ENCODE results near the gene ROR1.

Gene ROR1

GRCh38 chr1:64147045-64147724, 373.4 kb downstream of the ROR1 start:
- no peak for DNase-seq (ENCODE audit: low read depth)

- no peak for DNase-seq (ENCODE audit: low read depth)
These were observed 373.9 kb downstream of the ROR1 start for GRCh38 chr1:64147759-64148158.

- DNase-seq (ENCODE audit: low read depth), result no peak
These were observed 376.4 kb downstream of the ROR1 start for GRCh38 chr1:64150266-64150665.

GRCh38 chr1:64150729-64151230, 377.0 kb downstream of the ROR1 start:
- DNase-seq (ENCODE audit: low read depth), result no peak

DNA sequence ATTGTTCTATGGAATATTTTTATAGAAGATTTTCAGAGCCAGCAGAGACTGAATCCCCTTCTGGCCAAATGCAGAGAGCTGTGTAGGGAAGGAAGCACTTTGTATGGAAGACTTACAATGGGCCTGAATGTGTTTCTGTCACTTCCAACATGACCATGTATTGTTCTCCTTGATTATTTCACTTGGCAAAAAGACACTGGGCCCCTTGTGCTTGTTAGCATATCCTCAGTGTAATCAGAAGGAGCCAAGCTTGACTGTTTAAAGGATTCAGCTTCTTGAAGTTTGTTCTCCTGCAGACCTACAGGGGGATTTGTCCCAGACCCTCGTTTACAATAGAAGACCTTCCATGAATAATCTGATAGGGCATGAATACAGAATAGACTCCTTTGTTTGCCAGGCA, 381.5 kb downstream of the ROR1 start:
- DNase-seq (ENCODE audit: low read depth), result no peak

GRCh38 chr1:64161357-64161941, 387.6 kb downstream of the ROR1 start:
- DNase-seq (ENCODE audit: low read depth), result no peak

GRCh38 chr1:64162151-64162550, 388.3 kb downstream of the ROR1 start:
- no peak for DNase-seq (ENCODE audit: low read depth)

GRCh38 chr1:64162804-64163203, 389.0 kb downstream of the ROR1 start:
- no peak for DNase-seq (ENCODE audit: low read depth)

DNA sequence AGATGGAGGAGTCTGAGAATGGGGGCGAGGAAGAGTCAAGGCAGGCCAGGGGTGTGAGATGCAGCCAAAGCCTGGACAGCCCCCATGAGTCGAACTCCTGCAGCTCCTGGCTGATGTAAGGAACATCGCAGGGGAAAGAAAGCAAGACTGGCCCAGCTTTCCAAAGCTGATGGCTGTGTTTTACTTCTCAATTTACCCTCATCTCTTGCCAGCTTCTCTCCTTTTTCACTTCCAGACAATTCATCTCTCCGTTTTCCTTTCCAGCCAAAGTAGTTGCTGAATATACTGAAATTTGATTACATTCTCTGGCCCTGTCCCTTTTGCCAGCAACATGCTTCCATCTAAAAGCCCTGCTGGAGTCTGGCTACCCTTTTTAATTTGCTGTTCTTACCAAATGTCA, 389.6 kb downstream of the ROR1 start:
- no peak for DNase-seq (ENCODE audit: low read depth)

- no peak for DNase-seq (ENCODE audit: low read depth)
These were observed 390.2 kb downstream of the ROR1 start for GRCh38 chr1:64163970-64164369.

- DNase-seq (ENCODE audit: low read depth), result no peak
These were observed 392.8 kb downstream of the ROR1 start for GRCh38 chr1:64166629-64167028.

DNA sequence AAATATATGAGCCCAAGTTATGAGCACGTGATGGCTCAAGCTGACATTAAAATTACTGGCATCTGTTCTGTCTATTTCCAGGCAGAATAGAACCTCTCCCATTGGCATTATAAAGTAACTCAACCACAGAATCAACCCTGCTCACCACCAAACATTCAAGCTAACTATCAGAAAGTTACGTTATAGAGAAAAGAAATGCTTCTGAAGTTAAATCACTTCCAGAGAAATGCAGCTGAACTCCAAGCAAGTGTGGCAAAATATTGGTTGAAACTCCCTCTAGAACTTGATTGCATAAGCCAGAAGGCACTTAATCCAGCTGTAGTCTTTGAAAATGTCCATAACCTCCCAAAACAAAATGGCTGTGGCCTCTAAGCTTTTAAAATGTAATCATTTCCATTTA, 393.4 kb downstream of the ROR1 start:
- DNase-seq (ENCODE audit: low read depth), result no peak

DNA sequence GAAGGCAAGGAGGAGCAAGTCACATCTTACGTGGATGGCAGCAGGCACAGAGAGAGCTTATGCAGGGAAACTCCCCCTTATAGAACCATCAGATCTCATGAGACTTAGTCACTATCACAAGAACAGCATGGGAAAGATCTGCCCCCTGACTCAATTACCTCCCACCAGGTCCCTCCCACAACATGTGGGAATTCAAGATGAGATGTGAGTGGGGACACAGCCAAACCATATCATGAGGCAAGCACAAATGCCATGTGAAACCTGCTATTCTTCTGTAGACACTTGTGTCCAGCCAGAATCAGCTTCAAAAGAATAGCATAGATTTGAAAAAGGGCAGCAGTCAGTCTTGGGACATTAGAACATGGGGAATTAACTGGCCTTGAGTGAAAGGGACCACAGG, 397.4 kb downstream of the ROR1 start:
- DNase-seq (ENCODE audit: low read depth), result no peak

DNA sequence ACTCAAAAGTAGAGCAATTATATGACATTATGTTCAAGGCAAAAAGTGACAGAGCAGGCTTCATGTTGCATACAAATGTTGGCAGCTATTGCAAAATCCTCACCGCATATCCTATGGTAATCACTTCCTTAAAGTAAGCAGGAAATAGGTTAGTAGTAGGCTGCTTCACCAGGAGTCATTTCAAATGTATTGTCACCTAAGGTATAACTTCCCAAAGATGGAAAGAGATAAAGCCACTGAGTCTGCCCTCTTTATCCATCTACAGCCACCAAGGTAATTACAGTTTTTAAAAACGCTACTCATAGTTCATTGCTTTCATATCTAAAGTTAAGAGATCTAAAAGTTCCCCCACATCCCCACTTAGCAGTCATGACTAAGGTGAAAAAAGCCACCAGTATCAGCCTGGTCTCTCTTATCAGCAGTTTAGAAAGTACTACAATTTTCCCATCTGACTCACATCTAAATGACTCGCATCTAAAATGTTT, 398.0 kb downstream of the ROR1 start:
- DNase-seq (ENCODE audit: low read depth), result no peak

GRCh38 chr1:64172458-64172983, 398.7 kb downstream of the ROR1 start:
- no peak for DNase-seq (ENCODE audit: low read depth)

DNA sequence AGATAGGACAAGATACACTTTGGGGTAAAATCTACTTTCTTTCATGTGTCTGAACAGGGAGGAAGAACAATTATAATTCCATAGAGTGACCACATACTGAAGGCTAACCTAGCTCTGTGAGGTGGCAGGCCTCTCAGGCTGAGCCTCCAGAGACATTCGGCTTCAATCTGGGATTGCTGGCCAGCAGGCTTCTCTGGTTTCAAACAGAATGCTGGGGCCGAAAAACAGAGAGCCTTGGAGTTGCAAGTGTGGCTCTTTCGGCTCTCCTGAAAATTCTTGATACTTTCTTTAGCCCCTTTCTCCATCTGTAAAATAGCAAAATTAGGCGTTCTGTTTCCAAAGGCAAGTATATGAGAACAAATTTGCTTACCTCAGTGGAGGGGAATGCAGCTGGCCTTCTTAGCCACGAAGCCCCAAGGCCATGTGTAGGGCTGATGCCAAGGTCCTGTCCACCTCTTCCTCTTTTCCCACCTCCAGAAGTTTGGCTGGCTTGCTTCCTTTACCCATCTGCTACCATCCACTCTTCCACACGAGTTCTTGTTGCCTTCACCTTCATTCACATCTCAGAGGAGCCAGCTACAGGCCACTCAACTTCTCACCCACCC, 399.6 kb downstream of the ROR1 start:
- DNase-seq (ENCODE audit: low read depth), result no peak

DNA sequence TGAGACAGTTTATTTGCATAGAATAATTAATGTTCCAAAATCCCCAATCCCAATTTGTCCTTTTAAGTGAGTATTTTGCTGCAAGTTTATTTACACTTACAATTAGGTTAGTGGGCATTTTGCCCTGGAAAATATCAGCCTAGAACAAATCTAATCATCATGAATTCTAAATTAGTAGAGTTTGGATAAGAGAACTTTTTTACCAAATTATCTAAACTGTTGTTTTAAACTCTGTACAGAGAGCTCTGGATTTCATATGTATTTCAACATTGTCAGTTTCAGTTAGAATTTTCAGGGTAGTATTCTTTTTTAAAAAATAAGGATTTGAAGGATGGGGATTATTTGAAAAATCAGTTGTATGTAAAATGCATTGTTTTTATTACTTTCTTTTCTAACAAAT, 401.8 kb downstream of the ROR1 start:
- DNase-seq (ENCODE audit: low read depth), result no peak

DNA sequence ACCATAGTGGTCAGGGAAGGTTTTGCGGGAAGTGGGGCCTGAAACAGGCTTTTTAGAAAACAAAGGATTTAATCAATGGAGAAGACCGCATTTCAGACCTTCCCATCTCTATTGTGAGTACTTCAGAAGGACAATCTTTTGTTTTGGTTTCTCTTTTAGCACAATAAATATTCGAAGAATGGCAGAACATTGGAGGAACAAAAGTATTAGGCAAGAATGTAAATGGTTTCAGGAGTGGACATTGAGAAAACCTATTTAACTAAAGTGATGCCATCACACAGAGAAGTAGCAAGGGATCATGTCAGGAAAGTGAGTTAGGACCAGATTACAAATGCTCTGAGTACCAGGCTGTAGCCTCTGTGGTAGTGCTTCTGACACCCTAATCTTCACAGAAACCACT, 402.8 kb downstream of the ROR1 start:
- no peak for DNase-seq (ENCODE audit: low read depth)

DNA sequence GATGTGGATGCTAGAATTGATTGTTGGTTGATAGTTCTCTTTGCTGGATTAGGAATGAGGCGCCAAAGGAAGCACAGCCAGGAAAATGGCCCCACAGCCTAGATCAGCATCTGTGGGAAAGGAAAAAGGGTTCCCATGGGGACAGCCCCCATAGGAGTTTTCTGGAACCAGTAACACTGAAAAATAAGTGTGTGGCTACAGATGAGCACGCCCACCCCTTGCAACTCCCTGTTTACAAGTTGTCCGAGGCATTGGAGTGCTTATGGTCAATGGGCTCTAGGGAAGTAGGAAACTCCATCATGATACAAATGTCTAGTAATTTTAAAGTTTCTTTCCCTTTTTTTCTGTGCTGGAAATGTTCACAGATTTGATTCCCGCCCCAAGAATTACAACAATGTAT, 405.8 kb downstream of the ROR1 start:
- DNase-seq (ENCODE audit: low read depth), result no peak

DNA sequence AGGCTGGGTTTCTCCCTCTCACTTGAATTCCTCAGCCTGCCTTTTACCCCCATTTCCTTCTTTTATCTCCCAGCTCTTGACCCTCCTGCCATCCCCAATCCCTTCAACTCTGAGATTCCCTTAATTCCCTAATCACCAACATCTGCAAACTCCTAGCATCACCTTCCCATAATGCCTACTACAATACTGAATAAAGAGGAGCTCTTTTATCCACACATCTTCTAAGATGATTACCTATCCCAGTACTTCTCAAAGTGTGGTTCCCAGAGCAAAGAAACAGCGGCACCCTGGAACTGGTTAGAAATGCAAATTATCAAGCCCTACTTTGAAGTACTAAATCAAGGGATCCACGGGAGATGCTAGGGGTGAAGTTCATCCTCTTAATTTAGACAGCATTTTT, 408.4 kb downstream of the ROR1 start:
- DNase-seq (ENCODE audit: low read depth), result no peak

DNA sequence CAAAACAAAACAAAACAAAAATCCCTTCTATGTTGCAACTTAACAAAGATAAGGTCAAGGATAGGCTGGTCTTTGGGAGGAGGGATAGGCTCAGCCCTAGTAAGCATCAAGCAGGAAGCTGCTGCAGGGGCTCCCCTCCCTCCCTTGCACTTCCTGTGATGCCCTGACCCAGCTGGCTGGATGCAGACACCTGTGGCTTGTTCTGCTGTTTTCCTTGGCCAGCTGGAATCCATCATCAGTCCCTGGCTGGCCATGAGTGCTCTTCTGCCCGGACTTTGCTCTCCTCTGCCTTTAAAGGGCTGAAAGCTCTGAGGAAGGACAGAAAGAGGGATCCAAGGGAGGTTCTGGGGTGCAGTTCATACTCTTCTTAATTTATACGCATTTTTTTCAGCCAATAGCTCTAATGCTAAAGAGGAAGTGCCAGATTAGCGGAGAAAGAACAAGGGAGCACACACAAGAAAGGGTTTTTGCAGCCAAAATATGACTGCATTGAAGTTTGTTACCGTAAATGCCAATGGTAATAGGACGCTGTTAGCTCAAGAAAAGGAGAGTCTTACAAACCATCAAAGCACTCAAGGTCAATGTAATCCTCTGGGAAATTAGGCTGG, 409.7 kb downstream of the ROR1 start:
- no peak for DNase-seq (ENCODE audit: low read depth)

- no peak for DNase-seq (ENCODE audit: low read depth)
These were observed 410.2 kb downstream of the ROR1 start for GRCh38 chr1:64184003-64184440.

All from T follicular helper cell (primary cell).